Measurements from ENCODE around the gene SLC39A11. TPM values are rescaled to one million over a fixed set of nuclear protein-coding genes. Genes with fewer than 3 reads are reported as not detected.

The SLC39A11 gene
- total RNA-seq, 2 donors from 2014 or later = 27.8 to 39.6 TPM

DNA sequence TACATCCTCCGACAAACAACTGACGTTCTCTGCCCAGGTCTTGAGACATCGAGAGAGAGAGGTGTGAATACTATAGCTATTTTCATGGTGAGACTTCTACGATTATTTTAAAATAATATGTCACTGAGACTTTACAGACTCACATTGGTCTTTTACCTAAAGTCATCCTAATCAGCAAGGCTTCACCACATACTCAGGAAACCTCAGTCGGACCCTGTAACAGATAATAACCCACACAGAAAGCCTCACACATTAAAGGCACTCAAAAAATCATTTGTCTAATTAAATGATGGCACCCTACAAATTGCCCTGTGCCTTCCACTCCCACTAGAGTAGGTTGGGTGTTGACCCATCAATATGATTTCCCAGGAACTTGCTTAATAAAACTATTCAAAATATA is 19.8 kb upstream of the SLC39A11 start:
- Histone ChIP-seq H3K27ac (no peak overlapping the region), H3K4me1 (no peaks in the 10 kb centered on the region), H3K9me3 (no peaks in the 10 kb centered on the region), H3K27me3 (no peaks in the 10 kb centered on the region), H3K4me3 (no peak overlapping the region), H3K36me3 (replicated peaks in 1 of 2; ENCODE audit: insufficient read depth in 1 of 2, low read depth in 2 of 2) (no peaks in the 10 kb centered on the region)
- WGBS, 2 donors = 87 to 90% methylated on average over 5 of the region's 5 CpGs
- ATAC-seq = no peak
- DNase-seq = no peak
- intact Hi-C loops (cut with DNase I) = no loop called here
- TF ChIP-seq POLR2A (IDR thresholded peaks at IDR 0.05) = no peak
- TF ChIP-seq CTCF (IDR thresholded peaks at IDR 0.05) = no peak

DNA sequence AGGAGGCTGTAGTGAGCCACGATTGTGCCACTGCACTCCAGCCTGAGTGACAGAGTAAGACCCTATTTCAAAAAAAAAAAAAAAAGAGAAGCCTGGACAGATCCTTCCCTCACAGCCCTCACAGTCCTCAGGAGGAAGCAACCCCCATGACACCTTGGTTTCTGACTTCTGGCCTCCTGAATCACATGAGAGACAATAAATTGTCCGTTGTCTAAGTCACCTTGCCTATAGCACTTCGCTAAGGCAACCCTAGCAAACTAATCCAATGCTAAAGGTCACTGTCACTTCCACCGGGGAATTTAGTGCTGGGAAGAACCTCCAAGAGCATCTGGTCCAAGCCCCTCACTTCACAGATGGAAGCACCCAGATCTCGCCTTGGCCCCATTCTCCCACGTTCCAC is 18.9 kb upstream of the SLC39A11 start:
- 88 to 90% methylated on average over 6 of the region's 6 CpGs for WGBS, 2 donors
- H3K4me1 ChIP-seq = no peaks in the 10 kb centered on the region

GRCh38 chr17:73107191-73107590 is 14.7 kb upstream of the SLC39A11 start:
- H3K27ac ChIP-seq = no peak overlapping the region
- no peaks in the 10 kb centered on the region for H3K36me3 ChIP-seq (replicated peaks in 1 of 2; ENCODE audit: insufficient read depth in 1 of 2, low read depth in 2 of 2)
- no peaks in the 10 kb centered on the region for H3K27me3 ChIP-seq
- WGBS, 2 donors = 80 to 91% methylated on average over 4 of the region's 4 CpGs
- no peak for ATAC-seq
- intact Hi-C loops (cut with DNase I) = no loop called here
- no peak for DNase-seq
- no peaks in the 10 kb centered on the region for H3K9me3 ChIP-seq
- no peaks in the 10 kb centered on the region for H3K4me1 ChIP-seq
- no peak overlapping the region for H3K4me3 ChIP-seq
- TF ChIP-seq CTCF (IDR thresholded peaks at IDR 0.05) (no peak), POLR2A (IDR thresholded peaks at IDR 0.05) (no peak)

More for the DNA sequence above, 18.9 kb upstream of the SLC39A11 start:
- Histone ChIP-seq H3K4me3 (no peak overlapping the region), H3K27me3 (no peaks in the 10 kb centered on the region), H3K36me3 (replicated peaks in 1 of 2; ENCODE audit: insufficient read depth in 1 of 2, low read depth in 2 of 2) (no peaks in the 10 kb centered on the region), H3K27ac (no peak overlapping the region), H3K9me3 (no peaks in the 10 kb centered on the region)
- TF ChIP-seq POLR2A (IDR thresholded peaks at IDR 0.05) (no peak), CTCF (IDR thresholded peaks at IDR 0.05) (no peak)
- intact Hi-C loops (cut with DNase I) = no loop called here
- DNase-seq = no peak
- no peak for ATAC-seq

GRCh38 chr17:73105431-73105830 is 12.9 kb upstream of the SLC39A11 start:
- Histone ChIP-seq H3K4me1 (no peaks in the 10 kb centered on the region), H3K27me3 (no peaks in the 10 kb centered on the region), H3K27ac (no peak overlapping the region), H3K9me3 (no peaks in the 10 kb centered on the region), H3K4me3 (no peak overlapping the region), H3K36me3 (replicated peaks in 1 of 2; ENCODE audit: insufficient read depth in 1 of 2, low read depth in 2 of 2) (no peaks in the 10 kb centered on the region)
- 58 to 65% methylated on average over 1 of the region's 1 CpG for WGBS, 2 donors
- DNase-seq = no peak
- no peak for TF ChIP-seq POLR2A (IDR thresholded peaks at IDR 0.05)
- TF ChIP-seq CTCF (IDR thresholded peaks at IDR 0.05) = no peak
- ATAC-seq = no peak
- intact Hi-C loops (cut with DNase I) = no loop called here

- Histone ChIP-seq H3K9me3 (no peaks in the 10 kb centered on the region), H3K27ac (no peak overlapping the region), H3K36me3 (replicated peaks in 1 of 2; ENCODE audit: insufficient read depth in 1 of 2, low read depth in 2 of 2) (no peaks in the 10 kb centered on the region), H3K4me1 (no peaks in the 10 kb centered on the region), H3K27me3 (no peaks in the 10 kb centered on the region), H3K4me3 (no peak overlapping the region)
- no peak for TF ChIP-seq POLR2A (IDR thresholded peaks at IDR 0.05)
- TF ChIP-seq CTCF (IDR thresholded peaks at IDR 0.05) = no peak
- ATAC-seq (no peak), DNase-seq (no peak)
- intact Hi-C loops (cut with DNase I) = no loop called here
- WGBS, 2 donors = 95% methylated on average over 3 of the region's 3 CpGs
These were observed 12.0 kb upstream of the SLC39A11 start for GRCh38 chr17:73104450-73104849.

Measured in body of pancreas (tissue), 4 donors.